ENCODE data around the gene HSPA8. TPM values are rescaled to one million over a fixed set of nuclear protein-coding genes. Genes with fewer than 3 reads are reported as not detected.

HSPA8 gene
- polyA plus RNA-seq, 1 donor from 2014 or later, result 2,242 TPM

DNA sequence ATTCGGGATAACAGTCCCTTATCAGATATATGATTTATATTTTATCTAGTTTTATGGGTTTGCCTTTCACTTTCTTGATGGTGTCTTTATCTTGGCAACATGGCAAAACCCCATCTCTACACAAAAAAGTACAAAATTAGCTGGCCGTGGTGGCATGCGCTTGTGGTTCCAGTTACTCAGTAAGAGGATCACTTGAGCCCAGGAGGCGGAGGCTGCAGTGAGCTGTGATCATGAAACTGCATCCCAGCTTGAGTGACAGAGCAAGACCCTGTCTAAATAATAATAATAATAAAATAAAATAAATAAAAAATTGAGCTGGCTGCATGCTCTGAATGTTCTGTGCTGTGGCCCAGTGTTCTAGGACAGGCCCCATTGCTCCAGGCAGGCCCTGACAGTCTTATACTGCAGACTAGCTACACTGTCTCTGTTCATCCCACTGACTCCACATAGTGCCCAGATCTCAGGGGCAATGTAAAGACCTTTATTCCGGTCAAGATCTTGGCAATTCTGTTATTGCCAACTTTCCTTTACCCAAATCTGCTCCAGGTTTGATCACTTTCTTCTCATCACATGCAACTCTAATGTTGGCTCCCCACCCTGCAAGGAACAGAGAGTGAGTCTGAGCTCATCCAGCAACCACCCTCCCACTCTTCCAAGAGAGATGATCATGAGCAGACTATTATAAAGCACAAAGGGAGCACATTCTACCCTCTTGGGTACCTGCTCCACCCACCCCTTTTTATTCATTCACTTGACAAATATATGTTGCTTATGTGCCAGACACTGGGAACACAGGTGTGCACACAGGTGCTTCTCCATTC is 8.8 kb downstream of the HSPA8 start:
- H3K79me2 ChIP-seq (replicated peaks; ENCODE audit: insufficient read depth, low read length), result peaks cover 5% of the 10 kb centered on the region
- H3K9me2 ChIP-seq (ENCODE audit: insufficient read depth, low read length), result no peaks in the 10 kb centered on the region
- H3F3A ChIP-seq (ENCODE audit: insufficient read depth, low read length, poor library complexity, severe bottlenecking), result peaks cover 5% of the 10 kb centered on the region
- no peak overlapping the region for H3K9ac ChIP-seq (ENCODE audit: low read length)
- no peak overlapping the region for H3K4me3 ChIP-seq (ENCODE audit: low read length)
- TF ChIP-seq RAD21 (conservative IDR thresholded peaks at IDR 0.05), result no peak
- TF ChIP-seq, protein P1, sequence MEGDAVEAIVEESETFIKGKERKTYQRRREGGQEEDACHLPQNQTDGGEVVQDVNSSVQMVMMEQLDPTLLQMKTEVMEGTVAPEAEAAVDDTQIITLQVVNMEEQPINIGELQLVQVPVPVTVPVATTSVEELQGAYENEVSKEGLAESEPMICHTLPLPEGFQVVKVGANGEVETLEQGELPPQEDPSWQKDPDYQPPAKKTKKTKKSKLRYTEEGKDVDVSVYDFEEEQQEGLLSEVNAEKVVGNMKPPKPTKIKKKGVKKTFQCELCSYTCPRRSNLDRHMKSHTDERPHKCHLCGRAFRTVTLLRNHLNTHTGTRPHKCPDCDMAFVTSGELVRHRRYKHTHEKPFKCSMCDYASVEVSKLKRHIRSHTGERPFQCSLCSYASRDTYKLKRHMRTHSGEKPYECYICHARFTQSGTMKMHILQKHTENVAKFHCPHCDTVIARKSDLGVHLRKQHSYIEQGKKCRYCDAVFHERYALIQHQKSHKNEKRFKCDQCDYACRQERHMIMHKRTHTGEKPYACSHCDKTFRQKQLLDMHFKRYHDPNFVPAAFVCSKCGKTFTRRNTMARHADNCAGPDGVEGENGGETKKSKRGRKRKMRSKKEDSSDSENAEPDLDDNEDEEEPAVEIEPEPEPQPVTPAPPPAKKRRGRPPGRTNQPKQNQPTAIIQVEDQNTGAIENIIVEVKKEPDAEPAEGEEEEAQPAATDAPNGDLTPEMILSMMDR (IDR thresholded peaks at IDR 0.05; ENCODE audit: poor library complexity, severe bottlenecking), result no peak
- no peak for TF ChIP-seq MXI1 (conservative IDR thresholded peaks at IDR 0.05; ENCODE audit: poor library complexity, severe bottlenecking)
- no peak for TF ChIP-seq POLR2AphosphoS5 (IDR thresholded peaks at IDR 0.05)
- TF ChIP-seq REST (IDR thresholded peaks at IDR 0.05; ENCODE audit: borderline replicate concordance), result no peak
- TF ChIP-seq TAF1 (IDR thresholded peaks at IDR 0.05; ENCODE audit: low read depth), result no peak
- TF ChIP-seq EZH2 (IDR thresholded peaks at IDR 0.05; ENCODE audit: borderline replicate concordance, insufficient read depth, low read length, poor library complexity, severe bottlenecking), result no peak
- TF ChIP-seq SMC3 (conservative IDR thresholded peaks at IDR 0.05; ENCODE audit: poor library complexity), result no peak
- TF ChIP-seq EP300 (conservative IDR thresholded peaks at IDR 0.05; ENCODE audit: poor library complexity, severe bottlenecking), result no peak
- H2AFZ ChIP-seq (ENCODE audit: low read depth, low read length), result no peak overlapping the region
- H3K4me2 ChIP-seq (ENCODE audit: low read length), result no peak overlapping the region
- H3K27ac ChIP-seq (ENCODE audit: low read length), result no peak overlapping the region
- no peaks in the 10 kb centered on the region for H4K20me1 ChIP-seq (ENCODE audit: insufficient read depth)
- no peaks in the 10 kb centered on the region for H3K27me3 ChIP-seq (ENCODE audit: insufficient read depth, low read depth, low read length)
- no peaks in the 10 kb centered on the region for H3K9me3 ChIP-seq (ENCODE audit: low read length)
- no peaks in the 10 kb centered on the region for H3K36me3 ChIP-seq (ENCODE audit: insufficient read depth, low read length)

DNA sequence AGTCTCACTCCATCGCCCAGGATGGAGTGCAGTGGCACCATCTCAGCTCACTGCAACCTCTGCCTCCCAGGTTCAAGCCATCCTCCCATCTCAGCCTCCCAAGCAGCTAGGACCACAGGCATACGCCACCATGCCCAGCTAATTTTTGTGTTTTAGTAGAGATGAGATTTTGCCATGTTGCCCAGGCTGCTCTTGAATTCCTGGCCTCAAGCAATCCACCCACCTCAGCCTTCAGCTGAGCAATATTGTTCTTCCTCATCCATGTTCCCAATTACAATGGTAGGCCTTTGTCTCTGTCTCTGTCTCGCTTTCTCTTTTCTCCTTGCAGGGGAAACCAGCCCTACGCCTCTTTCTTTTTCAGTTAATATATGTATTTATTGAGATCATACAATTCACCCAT is 10.3 kb downstream of the HSPA8 start:
- no peaks in the 10 kb centered on the region for H3F3A ChIP-seq (ENCODE audit: insufficient read depth, low read length, poor library complexity, severe bottlenecking)
- TF ChIP-seq TAF1 (IDR thresholded peaks at IDR 0.05; ENCODE audit: low read depth) (no peak), REST (IDR thresholded peaks at IDR 0.05; ENCODE audit: borderline replicate concordance) (no peak), EP300 (conservative IDR thresholded peaks at IDR 0.05; ENCODE audit: poor library complexity, severe bottlenecking) (no peak), RAD21 (conservative IDR thresholded peaks at IDR 0.05) (no peak), EZH2 (IDR thresholded peaks at IDR 0.05; ENCODE audit: borderline replicate concordance, insufficient read depth, low read length, poor library complexity, severe bottlenecking) (no peak), MXI1 (conservative IDR thresholded peaks at IDR 0.05; ENCODE audit: poor library complexity, severe bottlenecking) (no peak), POLR2AphosphoS5 (IDR thresholded peaks at IDR 0.05) (no peak), SMC3 (conservative IDR thresholded peaks at IDR 0.05; ENCODE audit: poor library complexity) (no peak)
- TF ChIP-seq, protein P1 (IDR thresholded peaks at IDR 0.05; ENCODE audit: poor library complexity, severe bottlenecking), result no peak
- H3K36me3 ChIP-seq (ENCODE audit: insufficient read depth, low read length), result no peaks in the 10 kb centered on the region
- no peaks in the 10 kb centered on the region for H3K9me3 ChIP-seq (ENCODE audit: low read length)
- no peak overlapping the region for H3K9ac ChIP-seq (ENCODE audit: low read length)
- H3K79me2 ChIP-seq (replicated peaks; ENCODE audit: insufficient read depth, low read length), result no peaks in the 10 kb centered on the region
- H3K4me2 ChIP-seq (ENCODE audit: low read length), result no peak overlapping the region
- no peak overlapping the region for H2AFZ ChIP-seq (ENCODE audit: low read depth, low read length)
- no peaks in the 10 kb centered on the region for H3K9me2 ChIP-seq (ENCODE audit: insufficient read depth, low read length)
- no peaks in the 10 kb centered on the region for H3K27me3 ChIP-seq (ENCODE audit: insufficient read depth, low read depth, low read length)
- no peaks in the 10 kb centered on the region for H4K20me1 ChIP-seq (ENCODE audit: insufficient read depth)
- no peak overlapping the region for H3K27ac ChIP-seq (ENCODE audit: low read length)
- H3K4me3 ChIP-seq (ENCODE audit: low read length), result no peak overlapping the region

Measured in neural cell (in vitro differentiated cells).